Stimulated activated CD4-positive, alpha-beta T cell treated with anti-CD3 and anti-CD28 coated beads, TNF-alpha, amount 100 ng/mL, for 1 hour (primary cell): Measurements from ENCODE around the gene RNASEH2B.

Source experiments
- DNase-seq, 3 donors: peaks; one replicate each; pipeline ENCODE4 v3.0.0-alpha.2; 2020; ENCODE audit warnings: low read depth in 3 of 3, low spot score in 1 of 3

Gene RNASEH2B

DNA sequence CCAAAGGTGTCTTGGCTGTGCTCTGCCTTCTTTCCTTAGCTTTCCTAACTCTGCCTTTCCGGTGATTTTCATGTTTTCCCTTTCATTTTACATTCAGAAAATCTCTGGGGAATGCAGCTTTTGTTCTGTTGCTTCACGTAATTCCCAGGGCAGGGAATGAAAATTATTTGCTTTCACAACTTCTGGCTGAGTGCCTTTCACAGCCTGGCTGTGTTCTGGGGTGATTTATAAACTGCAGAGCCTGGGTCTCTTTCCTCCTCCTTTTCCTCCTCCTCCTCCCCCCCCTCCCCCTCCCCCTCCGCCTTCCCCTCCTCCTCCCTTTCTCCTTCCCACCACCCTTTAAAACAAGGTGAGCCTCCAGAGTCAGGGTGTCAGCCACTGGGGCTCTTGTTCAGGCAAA, 84.3 kb downstream of the RNASEH2B start:
- no peak for DNase-seq

DNA sequence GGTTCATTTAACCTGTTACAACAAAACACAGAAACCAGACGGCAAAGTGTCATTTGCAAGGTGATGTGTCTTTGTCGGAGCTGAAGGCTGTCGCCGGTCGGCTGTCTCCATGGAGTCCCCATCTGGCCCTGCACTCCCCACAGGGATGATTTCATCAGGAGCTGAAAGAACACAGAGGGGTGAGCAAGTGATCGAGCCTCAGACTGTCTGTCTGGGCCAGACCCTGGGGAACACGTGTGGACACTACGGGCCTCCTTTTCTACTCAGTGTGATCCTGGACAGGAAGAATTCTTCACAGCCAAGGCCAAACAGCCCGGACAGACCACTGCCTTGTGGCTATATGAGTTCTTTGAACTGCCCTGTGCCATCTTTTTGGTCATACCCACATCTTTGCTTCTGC, 85.1 kb downstream of the RNASEH2B start:
- DNase-seq = no peak

- DNase-seq = no peak
These were observed 86.3 kb downstream of the RNASEH2B start for GRCh38 chr13:50995854-50996253.

GRCh38 chr13:50998326-50998725, 88.7 kb downstream of the RNASEH2B start:
- no peak for DNase-seq

DNA sequence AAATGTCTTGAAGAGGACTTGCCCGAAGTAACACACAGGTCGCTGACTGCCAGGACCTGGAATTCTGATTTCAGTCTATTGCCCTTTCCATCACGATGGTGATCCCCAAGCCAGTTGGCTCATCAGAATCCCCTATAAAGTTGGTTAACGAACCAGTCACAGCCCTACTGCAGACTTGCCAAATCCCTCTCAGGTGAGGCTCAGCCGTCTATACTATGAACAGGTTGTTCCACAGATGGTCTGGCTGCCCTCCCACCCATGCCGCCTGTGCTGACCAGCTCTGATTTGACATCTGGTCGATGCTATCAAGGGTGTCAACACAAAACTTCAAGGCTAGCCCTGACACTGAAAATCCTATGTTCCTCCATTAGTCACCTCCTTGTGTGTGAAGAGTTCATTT, 90.0 kb downstream of the RNASEH2B start:
- no peak for DNase-seq

- DNase-seq = no peak
These were observed 90.5 kb downstream of the RNASEH2B start for GRCh38 chr13:51000061-51000460.

DNA sequence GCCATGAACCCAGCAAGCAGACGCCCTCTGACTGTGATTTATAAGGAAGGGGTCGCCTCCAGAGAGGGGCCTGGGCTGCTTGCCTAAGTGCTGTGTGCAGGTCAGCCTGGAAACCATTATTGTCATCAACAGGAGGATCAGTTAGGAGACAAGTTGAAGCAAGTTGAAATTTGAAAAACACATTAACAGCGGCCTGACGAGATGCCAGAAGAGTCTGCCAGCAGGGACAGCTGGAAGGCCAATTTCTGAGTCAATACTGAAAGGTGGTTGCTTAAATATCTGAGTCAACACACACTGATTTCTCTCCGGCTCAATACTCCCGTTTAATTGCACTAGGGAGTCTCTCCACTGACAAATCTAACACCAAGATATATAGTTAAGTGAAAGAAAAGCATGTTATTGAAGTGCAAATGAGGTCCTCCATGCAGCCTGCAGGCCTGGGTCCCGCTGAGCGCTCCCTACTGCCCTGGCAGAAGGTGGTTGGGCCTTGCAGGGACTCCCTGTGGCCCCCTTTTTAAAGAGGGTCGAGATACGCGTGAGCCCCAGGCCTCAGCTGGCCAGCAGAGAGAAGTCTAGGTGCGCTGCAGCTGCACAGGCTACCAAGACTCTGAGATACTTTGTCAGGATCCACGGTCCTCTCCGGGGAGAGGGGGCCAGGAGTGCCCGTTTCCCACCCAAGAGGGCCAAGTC, 91.1 kb downstream of the RNASEH2B start:
- no peak for DNase-seq

GRCh38 chr13:51001335-51001734, 91.7 kb downstream of the RNASEH2B start:
- no peak for DNase-seq

- DNase-seq = no peak
These were observed 93.1 kb downstream of the RNASEH2B start for GRCh38 chr13:51002736-51003135.

DNA sequence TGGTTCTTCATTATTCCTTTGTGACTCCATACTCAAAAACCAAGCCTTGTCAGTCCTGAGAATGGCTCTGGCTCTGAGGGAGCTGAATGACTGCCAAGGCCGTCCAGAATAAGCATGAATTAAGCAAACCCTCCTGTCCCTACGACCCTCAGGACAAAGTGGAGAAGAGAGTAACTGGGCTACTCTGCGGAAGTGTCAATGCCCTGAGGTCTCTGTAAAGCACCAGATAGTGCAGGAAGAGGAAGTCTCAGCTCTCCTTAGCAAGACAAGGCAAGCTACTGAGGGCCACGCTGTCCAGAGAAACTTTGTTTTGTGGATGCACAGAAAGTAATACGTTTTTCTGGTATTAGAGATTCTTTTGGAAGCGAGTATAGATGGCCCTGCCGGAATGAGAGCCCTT, 94.1 kb downstream of the RNASEH2B start:
- no peak for DNase-seq

- DNase-seq = no peak
These were observed 94.7 kb downstream of the RNASEH2B start for GRCh38 chr13:51004111-51004865.

GRCh38 chr13:51004918-51005460, 95.4 kb downstream of the RNASEH2B start:
- no peak for DNase-seq

DNA sequence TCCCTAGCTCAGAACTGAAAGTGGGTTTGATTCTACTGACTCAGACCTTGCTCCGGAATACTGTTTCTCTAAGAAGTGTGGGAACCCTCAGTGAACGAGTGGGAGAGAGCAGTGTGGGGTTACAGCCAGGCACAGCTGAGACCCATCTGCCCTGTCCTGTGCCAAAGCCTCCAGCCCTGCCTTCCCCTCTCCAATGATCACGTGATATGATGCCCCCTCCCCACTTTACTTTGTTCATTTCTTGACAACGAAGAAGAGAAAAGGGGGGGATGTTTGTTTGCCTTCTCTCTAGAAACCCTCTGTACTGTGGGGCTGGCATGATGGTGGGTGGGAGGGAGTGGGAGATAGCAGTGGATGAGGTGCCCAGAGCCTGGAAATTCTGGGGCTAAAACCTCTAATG, 96.0 kb downstream of the RNASEH2B start:
- no peak for DNase-seq
